H1 (cell line): ENCODE measurements around the gene NSMCE3. TPM values are rescaled to one million over a fixed set of nuclear protein-coding genes. Genes with fewer than 3 reads are reported as not detected.

Experiments
- ASH2L ChIP-seq: fragments of 200-600, 300-600 bp; sonication (generic); IDR thresholded peaks from one replicate; pipeline ENCODE4 v1.7.1; 2017; ENCODE audit warnings: low read length
- CBX8 ChIP-seq: fragments of 300-800, 300-1000 bp; sonication (generic); IDR thresholded peaks from 2 replicates; pipeline ENCODE4 v1.7.1; 2016; ENCODE audit warnings: low read depth, low read length, borderline replicate concordance
- JUND ChIP-seq: IDR thresholded peaks from 2 replicates; pipeline ENCODE4 v1.6.1; 2011; ENCODE audit warnings: mild to moderate bottlenecking, improper control_type of control experiment, low read length
- SUZ12 ChIP-seq: fragments of 200-600 bp; sonication (generic); IDR thresholded peaks from 2 replicates; pipeline ENCODE4 v1.6.1; 2012; ENCODE audit warnings: mild to moderate bottlenecking, inconsistent platforms, low read length, moderate library complexity, mixed read lengths
- polyA plus RNA-seq, 7 experiments: library from polyadenylated mRNA; depleted of rRNA in 3 of 7; stranded (reverse) in 5 of 7; unstranded in 2 of 7; fragments of >200 nt in 5 of 7; fragments of 200-250 nt in 2 of 7; gene quantifications; 1 replicate in 5 of 7; 2 replicates in 1 of 7; 4 replicates in 1 of 7; pipeline versions ENCODE4 v1.2.1 to v1.2.3, GENCODE V29; 2011 to 2013; ENCODE audit warnings: missing spikeins in 2 of 7, mixed read lengths in 2 of 7
- total RNA-seq: library from RNA; stranded (reverse); fragmentation: NEBNext Ultra II Directional; extraction: Animal tissue kit (Norgen Biotek cat#: 25700); gene quantifications from 2 replicates; pipeline ENCODE4 v1.2.1, GENCODE V29; 2021
- TF ChIP-seq, protein P1 (sequence below), 3 experiments: IDR thresholded peaks; 1 replicate in 2 of 3; 2 replicates in 1 of 3; pipeline versions ENCODE4 v1.5.1 to v1.6.1; 2011; ENCODE audit warnings: low read length in 3 of 3, mild to moderate bottlenecking in 3 of 3, inconsistent platforms in 2 of 3, low read depth in 1 of 3, moderate library complexity in 1 of 3; ENCODE audit not compliant: insufficient read depth in 1 of 3; ENCODE audit errors: control extremely low read depth in 1 of 3

Gene NSMCE3
- total and polyA plus RNA-seq, 2 of the 8 experiments (the other 6 are each of a cell fraction or from before 2014, with no cell fraction given), result 4.3 to 6.7 TPM

DNA sequence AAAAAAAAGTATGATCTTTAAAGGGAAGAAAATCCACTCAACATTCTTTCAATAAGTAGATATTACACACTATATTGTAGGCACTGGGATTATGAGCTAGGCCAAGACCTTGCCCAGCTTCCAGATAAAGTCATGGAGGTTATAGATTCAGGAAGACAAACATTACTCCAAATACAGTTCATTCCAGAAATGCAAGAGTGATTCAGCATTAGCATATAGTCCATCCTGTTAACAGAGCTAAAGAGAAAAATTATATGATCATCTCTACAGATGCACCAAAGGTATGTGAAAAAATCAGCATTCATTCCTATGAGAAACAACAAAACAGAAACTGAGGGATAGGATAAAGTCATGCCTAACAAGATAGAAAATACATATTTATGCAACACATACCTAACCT, 42.1 kb upstream of the NSMCE3 start (continued):
- TF ChIP-seq, protein P1, sequence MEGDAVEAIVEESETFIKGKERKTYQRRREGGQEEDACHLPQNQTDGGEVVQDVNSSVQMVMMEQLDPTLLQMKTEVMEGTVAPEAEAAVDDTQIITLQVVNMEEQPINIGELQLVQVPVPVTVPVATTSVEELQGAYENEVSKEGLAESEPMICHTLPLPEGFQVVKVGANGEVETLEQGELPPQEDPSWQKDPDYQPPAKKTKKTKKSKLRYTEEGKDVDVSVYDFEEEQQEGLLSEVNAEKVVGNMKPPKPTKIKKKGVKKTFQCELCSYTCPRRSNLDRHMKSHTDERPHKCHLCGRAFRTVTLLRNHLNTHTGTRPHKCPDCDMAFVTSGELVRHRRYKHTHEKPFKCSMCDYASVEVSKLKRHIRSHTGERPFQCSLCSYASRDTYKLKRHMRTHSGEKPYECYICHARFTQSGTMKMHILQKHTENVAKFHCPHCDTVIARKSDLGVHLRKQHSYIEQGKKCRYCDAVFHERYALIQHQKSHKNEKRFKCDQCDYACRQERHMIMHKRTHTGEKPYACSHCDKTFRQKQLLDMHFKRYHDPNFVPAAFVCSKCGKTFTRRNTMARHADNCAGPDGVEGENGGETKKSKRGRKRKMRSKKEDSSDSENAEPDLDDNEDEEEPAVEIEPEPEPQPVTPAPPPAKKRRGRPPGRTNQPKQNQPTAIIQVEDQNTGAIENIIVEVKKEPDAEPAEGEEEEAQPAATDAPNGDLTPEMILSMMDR (IDR thresholded peaks at IDR 0.05; ENCODE audit: control extremely low read depth in 1 of 3, insufficient read depth in 1 of 3, low read depth in 1 of 3, low read length in 3 of 3), result no peak
- TF ChIP-seq SUZ12 (no peak), ASH2L (no peak), JUND (no peak), CBX8 (no peak)
- TF ChIP-seq, all 59 proteins: peak for 0
